ENCODE measurements around the gene ADORA1.

The ADORA1 gene

DNA sequence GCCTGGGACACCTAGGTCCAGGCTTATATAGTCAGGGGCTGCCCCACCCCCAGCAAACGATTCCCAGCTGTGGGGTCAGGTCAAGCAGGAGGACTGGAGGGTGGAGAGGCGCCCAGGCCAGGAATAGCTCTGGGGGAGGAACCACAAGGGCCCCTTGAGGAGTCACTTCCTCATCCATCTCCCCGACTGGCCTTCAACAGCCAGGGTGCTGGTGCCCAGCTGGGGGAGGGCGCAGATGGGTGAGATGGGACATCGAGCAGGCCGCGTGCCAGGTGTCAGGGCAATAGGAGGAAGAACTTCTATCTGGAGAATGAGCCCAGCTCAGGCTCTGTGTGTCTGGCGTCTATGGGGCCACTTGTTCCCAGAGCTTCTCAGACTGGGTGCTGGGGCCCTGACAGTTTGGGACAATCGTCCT, 48.3 kb downstream of the ADORA1 start:
- DNase-seq, result no peak

DNA sequence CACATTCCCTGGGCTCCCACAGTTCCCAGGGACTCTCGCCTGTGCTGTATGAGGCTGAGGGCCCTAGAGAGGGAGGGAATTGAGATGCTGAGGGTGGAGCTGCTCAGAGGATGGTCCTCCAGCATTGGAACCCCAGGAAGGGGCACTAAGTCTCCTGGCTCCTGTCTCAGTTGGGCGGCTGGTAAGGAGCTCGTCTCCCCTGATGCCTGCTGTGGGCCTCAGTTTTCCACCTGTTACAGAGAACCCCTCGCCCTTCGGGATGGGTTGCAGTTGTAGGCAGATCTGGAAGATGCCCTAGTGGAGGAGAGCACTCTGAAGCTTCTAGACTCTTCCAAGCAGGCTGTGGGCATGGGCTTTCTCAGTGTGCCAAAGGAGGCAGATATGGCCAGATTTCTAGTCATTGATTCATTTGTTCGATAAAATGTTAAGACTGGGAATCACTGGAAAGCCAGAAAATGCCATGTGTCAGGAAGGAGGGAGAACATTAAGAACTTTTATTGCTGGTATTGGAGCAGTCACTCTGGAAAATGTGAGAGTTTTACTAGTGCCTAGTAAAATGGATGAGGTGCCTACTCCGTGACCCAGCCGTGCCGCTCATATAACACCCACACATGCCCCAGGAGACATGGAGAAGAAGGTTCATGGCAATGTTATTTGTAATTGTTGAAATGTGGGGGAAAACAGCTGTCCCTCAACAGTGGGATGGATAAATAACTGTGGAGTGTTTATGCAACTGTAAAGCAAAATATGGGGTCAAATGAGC, 48.9 kb downstream of the ADORA1 start:
- DNase-seq, result no peak

DNA sequence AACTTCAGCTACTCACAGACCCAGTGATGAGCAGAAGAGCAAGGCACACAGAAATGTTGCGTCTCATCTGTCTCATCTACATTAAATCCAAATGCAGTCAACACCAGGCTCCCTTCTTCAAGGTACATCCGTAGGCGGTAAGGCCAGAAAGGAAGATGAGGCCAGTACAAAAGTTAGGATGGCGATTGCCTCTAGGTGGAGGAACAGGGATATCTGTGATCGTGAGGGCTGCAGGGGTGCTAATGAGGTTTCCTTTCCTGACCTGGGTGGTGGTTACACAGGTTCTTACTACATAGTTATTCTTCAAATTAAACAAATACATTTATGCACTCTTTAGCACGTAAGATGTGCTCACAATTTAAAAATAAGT, 49.5 kb downstream of the ADORA1 start:
- DNase-seq, result no peak

DNA sequence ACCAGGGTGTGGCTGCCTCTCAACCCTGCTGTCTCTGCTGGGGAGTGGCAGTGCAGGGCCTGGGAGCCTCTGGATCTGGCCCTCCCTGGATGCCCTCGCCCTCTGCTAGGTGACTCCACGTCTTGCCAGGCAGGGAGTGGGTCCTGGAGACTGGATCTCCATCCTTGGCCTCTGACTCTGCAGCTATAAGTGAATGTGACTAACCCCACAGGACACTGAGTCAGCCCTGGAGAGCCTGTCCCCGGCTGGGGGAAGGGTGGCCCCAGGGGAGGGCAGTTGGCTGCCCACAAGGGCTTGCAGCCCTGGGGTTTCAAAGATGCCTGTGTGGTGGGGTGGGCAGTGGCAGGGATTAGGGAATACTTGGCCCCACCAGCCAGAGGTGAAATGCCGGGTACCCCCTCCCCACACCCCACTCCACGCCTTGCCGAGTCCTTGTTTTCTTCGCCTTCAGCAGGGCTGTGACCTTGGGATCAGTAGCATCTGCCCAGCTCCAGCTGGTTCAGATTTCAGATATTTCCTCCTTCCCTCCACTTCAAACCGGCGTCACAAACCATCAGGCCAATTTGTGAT, 50.0 kb downstream of the ADORA1 start:
- DNase-seq, result no peak

DNA sequence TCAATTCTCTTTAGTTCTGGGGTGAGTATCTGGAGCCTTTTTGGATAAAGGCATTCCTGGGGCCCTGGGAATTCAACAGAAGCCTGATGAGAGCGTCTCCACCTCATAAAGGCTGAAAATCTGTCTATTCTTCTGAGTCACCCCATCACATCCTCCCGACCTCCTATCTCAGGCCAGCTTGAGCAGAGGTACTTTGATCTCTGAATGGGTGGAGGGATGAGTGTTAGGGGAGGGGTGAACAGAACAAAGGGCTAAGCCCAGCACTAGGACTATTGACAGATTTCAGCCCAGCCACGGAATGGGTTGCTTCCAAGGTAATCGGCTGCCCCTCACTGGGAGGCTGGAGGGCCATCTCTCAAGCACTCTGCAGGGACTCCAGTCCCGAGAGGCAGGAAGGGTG, 50.6 kb downstream of the ADORA1 start:
- no peak for DNase-seq

DNA sequence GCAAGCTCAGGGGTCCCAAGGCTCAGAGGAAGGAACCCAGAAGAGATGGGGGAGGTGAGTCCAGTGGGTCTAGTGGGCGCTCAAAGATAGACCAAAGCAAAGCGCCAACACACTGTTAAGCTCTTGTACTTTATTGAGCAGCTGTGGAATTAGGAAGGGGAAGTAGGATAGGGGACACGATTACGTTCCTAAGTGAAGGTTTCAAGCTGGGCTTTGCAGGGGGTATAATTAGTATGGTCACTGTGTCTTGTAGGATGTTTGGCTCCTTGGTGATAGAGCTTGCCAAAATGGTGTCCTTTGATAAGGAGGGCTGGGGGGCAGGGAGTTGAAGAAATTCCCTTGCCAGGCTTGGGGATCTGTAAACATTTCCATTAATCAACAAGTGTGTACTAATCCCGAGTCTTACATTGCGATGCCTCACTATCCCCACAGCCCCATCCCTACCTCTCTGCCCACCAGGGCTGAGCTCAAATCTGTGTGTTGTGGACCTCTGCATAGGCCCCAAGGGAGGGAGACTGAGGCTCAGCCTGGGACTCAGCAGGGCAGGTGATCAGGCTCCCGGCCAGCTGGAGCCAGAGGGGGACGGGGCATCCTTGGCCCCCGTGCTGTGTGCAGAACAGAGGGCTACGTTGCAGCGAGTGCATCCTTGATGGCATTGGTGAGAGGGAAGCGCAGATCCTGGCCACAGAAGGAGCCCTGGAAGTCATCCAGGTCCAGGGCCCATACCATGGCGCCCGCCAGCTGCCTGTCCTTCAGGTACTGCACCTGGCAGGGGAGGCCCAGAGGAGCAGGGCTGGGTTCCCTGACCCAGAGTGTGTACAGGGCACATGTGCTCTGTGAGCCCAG, 51.5 kb downstream of the ADORA1 start:
- DNase-seq, result no peak

DNA sequence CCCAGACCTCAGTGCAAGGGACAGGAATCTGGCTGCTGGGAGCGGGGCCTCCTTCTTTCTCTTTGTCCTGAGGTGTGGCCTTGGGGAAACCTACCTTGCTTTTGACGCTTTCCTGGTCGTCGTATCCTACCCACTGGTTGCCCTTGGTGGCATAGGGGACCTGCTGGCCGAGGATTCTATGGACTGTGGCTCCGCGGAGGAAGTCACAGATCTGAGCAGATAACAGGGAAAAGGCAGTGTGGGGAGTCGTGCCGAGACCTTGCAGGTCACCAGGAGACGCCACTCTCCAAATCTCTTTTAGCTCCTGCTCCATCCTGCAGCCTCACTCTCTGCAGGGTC, 52.1 kb downstream of the ADORA1 start:
- DNase-seq, result no peak

DNA sequence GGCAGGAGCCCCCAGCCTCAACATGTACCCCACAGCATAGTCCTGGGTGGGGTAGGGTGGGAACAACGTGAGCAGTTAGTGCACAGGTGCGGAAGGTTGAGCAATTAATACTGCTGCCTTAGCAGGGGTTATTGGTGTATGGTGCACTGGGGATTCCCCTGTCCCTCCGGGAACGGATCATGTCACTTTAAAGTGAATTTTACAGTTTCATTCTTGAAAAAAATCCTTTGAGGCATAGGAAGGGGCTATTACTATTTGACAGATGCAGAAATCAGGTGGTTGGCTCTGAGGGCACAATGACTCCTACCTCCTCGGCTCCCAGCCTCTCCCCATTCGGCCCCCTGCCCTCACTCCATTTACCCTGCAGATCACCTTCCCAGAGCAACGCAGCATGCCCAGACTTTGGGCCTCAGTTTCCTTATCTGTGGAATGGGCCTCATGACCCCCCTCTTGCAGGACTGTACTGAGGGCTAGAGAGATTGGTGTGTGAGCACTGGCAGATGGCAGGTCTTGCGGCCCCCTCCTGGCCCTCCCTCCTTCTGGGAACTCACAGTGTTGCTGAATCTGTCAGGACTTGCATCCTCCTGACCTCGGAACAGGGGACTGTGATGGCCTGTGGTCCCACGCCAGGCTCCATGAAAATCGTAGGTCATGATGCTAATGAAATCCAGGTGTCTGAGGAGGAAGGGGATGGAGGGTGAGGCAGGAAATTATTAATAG, 53.2 kb downstream of the ADORA1 start:
- no peak for DNase-seq

DNA sequence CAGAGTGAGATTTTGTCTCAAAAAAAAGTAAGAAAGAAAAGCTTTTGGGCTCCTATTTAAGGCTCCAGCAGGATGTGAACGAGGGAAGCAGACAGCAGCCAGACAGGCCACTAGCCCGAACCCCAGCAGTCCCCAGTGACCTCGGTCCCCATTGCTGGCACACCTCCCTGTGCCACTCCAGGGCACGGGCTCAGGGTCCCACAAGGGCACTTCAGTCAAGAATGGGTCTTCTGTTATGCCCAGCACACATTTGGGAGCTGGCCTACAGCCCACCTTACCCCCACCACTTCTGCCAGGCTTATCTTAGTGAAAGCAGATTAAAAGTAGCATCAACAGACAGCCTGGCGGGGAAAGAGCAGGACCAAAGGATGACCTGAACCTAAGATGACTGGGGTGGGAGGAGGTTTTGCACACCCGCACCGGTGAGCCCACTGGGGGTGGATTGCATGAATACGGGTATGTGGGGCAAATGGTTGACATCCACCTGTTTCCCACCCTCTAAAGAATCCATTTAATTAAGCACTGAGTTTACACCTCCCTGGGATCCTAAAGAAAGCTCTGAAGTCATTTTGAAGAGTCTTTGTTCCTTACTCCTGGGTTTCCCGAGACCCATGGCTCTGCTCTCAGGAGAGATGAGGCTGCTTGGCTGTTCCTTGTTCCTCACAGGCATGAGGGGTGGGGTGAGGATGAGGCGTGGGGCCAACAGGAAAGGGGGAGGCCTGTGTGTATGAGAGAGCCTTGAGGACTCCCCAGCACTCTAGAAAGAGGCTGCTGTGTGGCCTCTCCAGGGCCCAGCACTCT, 54.3 kb downstream of the ADORA1 start:
- DNase-seq, result no peak

DNA sequence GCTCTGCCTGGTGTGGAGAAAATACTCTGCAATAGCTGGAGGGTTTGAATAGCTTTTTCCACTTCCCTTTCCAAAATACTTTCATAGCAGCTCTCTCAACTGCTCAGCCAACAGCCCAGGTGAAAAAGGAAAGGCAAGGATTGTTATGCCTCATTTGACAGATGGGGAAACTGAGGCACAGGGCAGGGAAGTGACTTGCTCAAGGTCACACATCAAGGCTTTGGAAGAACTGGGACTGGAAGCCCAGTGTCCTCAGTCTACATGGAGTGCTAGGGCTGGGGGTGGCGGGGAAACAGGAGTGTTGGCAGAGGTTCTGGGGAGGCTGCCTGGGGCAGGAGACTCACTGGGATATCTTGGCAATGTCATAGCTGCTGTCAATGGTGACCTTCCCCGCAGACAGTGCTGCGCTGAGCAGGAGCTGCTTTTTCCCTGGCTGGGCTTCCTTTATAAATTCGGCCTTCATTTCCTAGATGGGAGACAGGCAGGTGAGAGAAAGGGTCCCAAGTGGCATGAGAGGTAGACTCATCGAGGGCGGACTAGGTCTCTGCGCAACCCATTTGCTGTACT, 54.9 kb downstream of the ADORA1 start:
- no peak for DNase-seq

DNA sequence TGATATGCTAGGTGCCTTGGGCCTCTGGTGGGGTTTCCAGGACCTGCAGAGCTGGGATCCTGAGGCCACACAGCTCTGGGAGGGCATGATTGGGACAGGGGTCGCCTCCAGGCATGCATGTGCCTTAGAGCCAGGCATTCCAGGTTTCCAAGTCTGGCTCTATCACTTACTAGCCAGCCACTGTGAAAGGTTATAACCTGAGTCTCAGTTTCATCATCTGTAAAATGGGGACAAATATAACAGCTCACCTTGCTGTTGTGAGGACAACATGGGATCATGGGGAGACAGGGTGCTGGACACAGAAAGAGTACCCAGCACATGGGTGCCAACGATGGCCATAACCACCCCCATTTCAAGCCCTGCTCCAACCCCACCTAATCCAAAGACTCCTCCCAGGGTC, 56.3 kb downstream of the ADORA1 start:
- no peak for DNase-seq

DNA sequence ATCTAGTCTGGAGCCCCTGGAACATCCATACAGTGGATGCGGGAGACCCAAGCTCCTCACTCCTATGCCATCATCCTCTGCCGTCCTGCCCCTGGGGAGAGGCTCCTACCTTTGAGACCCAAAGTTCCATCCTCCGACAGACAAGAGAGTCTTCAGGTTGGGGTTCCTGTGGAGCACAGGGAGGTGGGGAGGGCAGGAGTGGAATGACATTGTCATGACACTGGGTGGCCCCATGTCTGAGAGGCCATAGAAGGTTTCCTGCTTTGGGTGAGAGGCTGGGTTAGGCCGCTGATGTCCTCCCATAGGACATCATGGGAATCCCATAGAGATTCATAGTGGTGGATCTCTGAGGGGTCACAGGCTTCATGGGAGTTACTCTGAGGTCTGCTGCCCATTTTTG, 56.9 kb downstream of the ADORA1 start:
- no peak for DNase-seq

DNA sequence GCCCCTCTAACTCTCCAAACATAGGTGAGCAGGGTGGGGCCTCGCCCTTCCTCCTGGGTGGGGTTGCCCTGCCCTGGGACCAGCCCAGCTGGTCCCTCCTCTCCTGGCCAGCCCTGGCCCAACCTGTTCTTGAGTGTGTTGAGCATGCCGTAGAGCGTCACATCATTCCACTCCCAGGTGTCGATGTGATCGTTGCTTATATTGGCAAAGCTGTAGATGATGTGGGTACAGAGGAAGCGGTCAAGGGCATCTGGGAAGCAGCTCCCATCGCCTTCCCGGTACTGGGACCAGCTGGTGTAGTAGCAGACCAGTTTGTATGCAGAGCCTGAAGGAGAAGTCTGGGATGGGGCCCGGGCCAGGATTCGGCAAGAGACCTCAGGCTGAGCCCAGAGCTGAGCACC, 57.5 kb downstream of the ADORA1 start:
- DNase-seq, result no peak

DNA sequence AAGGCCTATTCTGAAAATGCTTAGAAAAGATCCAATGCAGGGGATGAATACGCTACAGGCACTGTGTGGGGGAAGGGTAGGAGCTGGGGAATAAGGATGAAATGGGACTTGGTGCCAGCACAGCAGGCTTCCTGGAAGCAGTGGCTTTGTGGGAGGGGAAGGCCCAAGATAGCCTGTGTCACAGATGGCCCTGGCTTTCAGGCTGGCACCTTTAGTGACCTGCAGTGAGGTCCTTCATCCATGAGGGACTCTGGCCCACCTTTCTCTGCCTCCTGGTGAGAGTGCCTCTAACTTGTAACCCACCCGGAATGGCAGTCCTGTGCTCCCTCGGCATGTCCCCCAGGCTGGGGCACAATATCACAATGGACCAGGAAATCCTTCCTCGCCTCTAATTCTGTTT, 58.1 kb downstream of the ADORA1 start:
- DNase-seq, result no peak

DNA sequence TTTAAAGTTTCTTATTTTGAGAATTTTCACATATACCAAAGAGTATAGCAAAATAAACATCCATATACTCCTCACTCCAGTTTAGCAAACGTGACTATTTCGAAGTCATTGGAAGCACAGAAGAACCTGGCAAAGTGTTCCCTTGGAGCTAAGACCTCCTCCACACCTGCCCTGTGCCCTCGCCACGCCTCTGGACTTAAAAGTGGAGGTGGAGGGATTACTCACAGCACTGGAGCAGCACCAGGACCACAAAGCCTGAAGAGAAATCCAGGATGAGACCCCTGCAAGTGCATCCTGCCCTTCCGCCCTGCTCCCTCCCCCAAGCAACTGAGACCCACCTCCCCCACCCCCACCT, 58.5 kb downstream of the ADORA1 start:
- DNase-seq, result no peak

DNA sequence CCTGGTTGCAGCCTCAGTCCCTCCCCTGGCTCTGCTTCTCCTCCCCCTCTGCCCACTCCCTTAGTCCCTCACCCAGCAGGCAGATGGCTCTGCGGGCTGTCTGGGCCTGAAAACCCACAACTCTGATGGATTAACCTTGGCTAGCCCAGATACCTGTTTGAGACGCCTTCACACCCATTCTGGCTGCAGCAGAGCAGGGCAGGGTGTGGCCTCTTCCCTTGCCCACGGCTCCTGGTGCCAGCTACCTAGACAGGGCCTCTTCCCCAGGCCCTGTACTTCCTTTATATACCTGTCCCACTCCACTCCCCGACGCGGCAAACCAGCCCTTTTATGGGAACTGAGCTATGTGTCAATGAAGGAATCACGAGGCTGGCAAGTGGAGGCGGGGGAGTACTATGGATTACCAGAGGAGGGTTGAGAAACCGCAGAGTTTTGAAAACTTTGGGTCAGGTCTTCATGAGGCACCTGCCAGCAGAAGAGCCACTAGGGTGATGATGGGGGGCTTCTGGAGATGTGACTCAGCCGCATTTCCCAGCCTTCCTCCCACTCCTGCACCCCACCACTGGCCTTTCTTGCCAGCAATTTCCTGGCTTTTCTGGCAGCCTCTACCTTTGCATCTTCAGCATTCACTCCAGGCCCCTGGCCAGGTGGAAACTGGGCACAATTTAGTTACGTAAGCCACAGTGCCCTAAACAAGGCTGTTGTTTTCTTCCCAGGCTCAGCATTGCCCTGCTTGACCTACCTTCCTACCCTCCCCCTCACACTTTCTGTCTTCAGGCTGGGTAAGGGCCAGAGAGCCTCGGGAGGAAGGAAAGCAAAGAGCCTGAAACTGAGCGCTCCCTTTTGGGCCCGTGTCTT, 59.1 kb downstream of the ADORA1 start, which contains the start of gene CHI3L1:
CHI3L1 (minus strand) TSS at position 259 of the 858 bp plus-strand sequence; CDS start at position 178, 81 bp downstream.
- DNase-seq, result no peak

DNA sequence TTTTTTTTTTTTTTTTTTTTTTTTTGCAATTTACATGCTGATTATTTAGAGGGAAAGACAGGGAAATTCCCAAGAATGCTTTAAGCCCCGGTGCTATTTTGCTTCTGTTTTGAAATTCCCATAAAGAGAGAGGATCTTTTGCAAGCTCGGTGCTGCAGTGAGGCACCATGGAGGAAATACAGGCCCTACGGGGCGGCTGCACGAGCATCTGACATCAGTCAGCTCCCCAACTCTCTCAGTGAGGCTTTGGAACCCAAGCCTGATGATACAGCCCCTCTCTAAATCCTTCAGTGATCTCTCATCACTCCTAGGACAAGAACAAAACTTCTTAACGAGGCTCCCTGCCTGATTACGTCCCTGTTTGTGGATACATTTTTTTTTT, 59.8 kb downstream of the ADORA1 start:
- DNase-seq, result no peak

DNA sequence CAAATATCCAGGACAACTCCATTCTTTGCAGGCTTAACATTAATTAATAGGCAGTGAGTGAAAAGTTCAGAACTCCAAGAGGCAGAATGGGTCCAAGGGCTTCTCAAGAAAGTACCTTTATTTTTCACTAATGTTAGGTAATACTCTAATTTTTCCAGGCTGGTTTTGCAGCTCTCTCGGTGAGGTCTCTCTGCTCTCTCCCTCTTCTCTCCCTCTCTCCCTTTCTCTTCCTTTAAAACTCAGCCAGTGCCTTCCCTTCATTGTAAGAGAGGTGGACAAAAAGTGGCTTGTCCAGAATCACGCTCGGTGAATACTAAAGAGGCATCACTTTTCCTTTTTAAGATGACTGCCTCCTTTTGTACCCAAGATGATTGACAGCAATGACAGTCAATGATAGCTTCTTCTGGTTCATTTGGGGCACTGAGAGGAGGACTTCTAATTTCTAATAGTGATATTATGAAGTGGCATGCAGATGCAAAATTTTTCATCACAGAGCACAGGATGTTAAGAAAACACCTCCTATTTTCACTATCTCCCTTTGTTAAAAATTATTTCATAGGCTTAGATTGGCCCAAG, 60.3 kb downstream of the ADORA1 start:
- no peak for DNase-seq

DNA sequence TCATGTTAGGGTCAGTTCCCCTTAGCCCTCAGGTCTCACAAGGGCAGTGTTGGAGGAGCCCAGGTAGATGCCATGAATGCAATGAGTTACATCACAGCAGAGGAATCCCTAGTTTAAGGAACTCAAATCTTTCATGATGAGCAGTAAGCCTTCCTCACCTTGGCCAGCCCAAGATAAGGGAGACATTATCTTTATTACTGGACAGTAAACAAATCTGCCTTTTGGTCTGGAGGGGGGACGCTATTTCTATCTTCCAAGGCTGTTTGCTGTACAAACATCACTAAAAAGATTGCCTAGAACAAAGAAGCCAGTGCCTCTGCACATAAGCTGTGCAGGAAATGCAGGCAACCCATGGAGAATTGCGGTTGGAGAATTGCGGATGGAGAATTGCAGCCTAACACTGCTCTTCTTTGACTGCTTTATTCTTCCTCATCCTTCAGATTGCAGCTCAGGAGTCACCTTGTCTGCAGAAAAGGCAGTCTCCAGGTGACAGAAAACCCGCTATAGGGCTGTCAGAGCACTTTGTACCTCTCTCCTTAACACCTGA, 61.2 kb downstream of the ADORA1 start:
- DNase-seq, result no peak

DNA sequence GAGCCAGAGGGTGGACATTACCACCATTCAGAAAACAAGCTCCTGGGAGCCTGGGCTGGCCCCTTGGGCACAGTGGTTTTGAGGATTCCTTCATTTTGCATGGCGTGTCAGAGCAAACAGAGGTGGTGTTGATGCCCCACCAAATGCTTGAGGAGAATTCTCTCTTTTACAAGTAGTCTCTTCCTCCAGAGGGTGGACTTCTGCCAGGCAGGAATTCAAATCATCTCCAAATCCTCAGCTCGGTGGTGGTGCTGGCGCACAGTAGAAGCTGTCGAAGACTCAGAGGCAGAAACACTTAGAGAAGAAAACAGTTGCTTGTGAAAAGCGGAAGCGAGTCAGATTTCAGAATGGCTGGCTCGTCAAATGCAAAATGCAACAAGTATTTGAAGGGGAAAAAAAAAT, 62.4 kb downstream of the ADORA1 start:
- no peak for DNase-seq

DNA sequence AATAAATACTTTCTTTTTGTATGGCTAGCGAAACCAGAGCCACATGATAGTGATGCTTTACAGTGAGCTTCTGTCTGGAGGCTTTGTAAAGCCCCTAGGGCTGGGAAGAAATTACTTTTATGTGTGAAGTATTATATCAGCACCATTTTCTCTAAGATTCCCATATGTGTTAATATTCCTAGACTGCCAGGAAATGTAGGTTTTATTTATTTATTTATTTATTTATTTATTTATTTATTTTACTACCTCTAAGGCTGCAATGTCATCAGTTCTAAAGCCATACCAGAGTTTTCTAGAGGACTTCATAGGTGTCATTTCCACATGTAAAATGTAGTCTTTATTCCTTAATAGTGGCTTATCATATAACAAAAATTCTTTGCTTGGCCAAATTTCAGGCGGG, 63.4 kb downstream of the ADORA1 start:
- DNase-seq, result no peak

Measured in NCI-H1694 (cell line).